GM12878 (cell line): ENCODE results near the gene COQ8B. TPM values are rescaled to one million over a fixed set of nuclear protein-coding genes. Genes with fewer than 3 reads are reported as not detected.

Source experiments
- ATAC-seq: fragments of 200-7000 bp; cut with Tn5 transposase; 3 replicates; pipeline ENCODE4 v1.9.1; 2020; ENCODE audit warnings: mild to moderate bottlenecking, moderate library complexity
- Bru-seq: library from RNA; stranded (reverse); fragments of 400-500 nt; gene quantifications from one replicate; lab custom pipeline; 2021; lab: Mats Ljungman, UMichigan
- BruChase-seq, 2 experiments: library from RNA; stranded (reverse); fragments of 400-500 nt; gene quantifications; one replicate each; lab custom pipeline; 2021; lab: Mats Ljungman, UMichigan
- BruUV-seq: library from RNA; stranded (reverse); fragments of 400-500 nt; replicated peaks from 2 replicates; lab custom pipeline; 2021; lab: Mats Ljungman, UMichigan
- CTCF ChIA-PET: fragments of 300-600 bp; sonication (Branson Sonifier 250); formaldehyde crosslinking; extraction: SDS; loops from one replicate; lab custom pipeline; 2021; ENCODE audit warnings: inconsistent platforms; lab: Yijun Ruan, JAX
- POLR2A ChIA-PET: fragments of 350-600 bp; formaldehyde crosslinking; extraction: SDS; loops from one replicate; lab custom pipeline; 2021; ENCODE audit warnings: inconsistent platforms; lab: Charles Lee
- RAD21 ChIA-PET: fragments of 300-600 bp; sonication (Branson Sonifier 250); formaldehyde crosslinking; loops from one replicate; lab custom pipeline; 2023; ENCODE audit warnings: antibody characterized with exemption; ENCODE audit not compliant: unreplicated experiment; lab: Charles Lee
- SMC1A ChIA-PET: fragments of 300-600 bp; sonication (Branson Sonifier 250); formaldehyde crosslinking; loops from one replicate; lab custom pipeline; 2023; ENCODE audit not compliant: unreplicated experiment, uncharacterized antibody; lab: Charles Lee
- DNase-seq: peaks from one replicate; pipeline ENCODE4 v3.0.0-alpha.2; 2011; ENCODE audit warnings: low read depth, low spot score
- FAIRE-seq: peaks from 3 replicates; lab custom pipeline; 2011; peaks lifted over from hg19 to GRCh38; lab: Jason Lieb, UNC
- H2AFZ ChIP-seq: 2 replicates; pipeline ENCODE4 v1.6.0; 2011; ENCODE audit warnings: low read depth, low read length, control low read depth; ENCODE audit not compliant: control insufficient read depth
- H3K27ac ChIP-seq: 2 replicates; pipeline ENCODE4 v1.5.1; 2011; ENCODE audit warnings: control low read depth; ENCODE audit not compliant: control insufficient read depth, insufficient read depth
- H3K27me3 ChIP-seq, 2 experiments: replicated peaks in 1 of 2; 2 replicates each; pipeline versions ENCODE4 v1.6.0 to v1.6.1; 2011; ENCODE audit warnings: low read length in 1 of 2; ENCODE audit not compliant: control insufficient read depth in 2 of 2, insufficient read depth in 2 of 2
- H3K36me3 ChIP-seq, 2 experiments: 2 replicates each; pipeline ENCODE4 v1.5.1; 2011; ENCODE audit warnings: low read length in 1 of 2; ENCODE audit not compliant: control insufficient read depth in 2 of 2, insufficient read depth in 2 of 2
- H3K4me1 ChIP-seq: 2 replicates; pipeline ENCODE4 v1.6.1; 2011; ENCODE audit warnings: mild to moderate bottlenecking, low read length, moderate library complexity, mixed read lengths; ENCODE audit not compliant: control insufficient read depth, insufficient read depth
- H3K4me2 ChIP-seq: 2 replicates; pipeline ENCODE4 v1.6.0; 2011; ENCODE audit warnings: control low read depth; ENCODE audit not compliant: control insufficient read depth, insufficient read depth
- H3K4me3 ChIP-seq: fragments of 200-600 bp; sonication (generic); 2 replicates; pipeline ENCODE4 v1.5.1; 2016
- H3K79me2 ChIP-seq: 2 replicates; pipeline ENCODE4 v1.6.0; 2011; ENCODE audit warnings: low read length; ENCODE audit not compliant: control insufficient read depth, insufficient read depth
- H3K9ac ChIP-seq: 2 replicates; pipeline ENCODE4 v1.8.0; 2011; ENCODE audit warnings: low read length, control low read depth, mixed read lengths; ENCODE audit not compliant: control insufficient read depth, insufficient read depth
- H3K9me3 ChIP-seq: replicated peaks from 3 replicates; pipeline ENCODE4 v1.5.1; 2011; ENCODE audit warnings: mild to moderate bottlenecking, low read length; ENCODE audit not compliant: control insufficient read depth, insufficient read depth
- H4K20me1 ChIP-seq: 2 replicates; pipeline ENCODE4 v1.6.0; 2011; ENCODE audit not compliant: control insufficient read depth, insufficient read depth
- CBX3 ChIP-seq: fragments of 200-600 bp; sonication (generic); IDR thresholded peaks from 2 replicates; pipeline ENCODE4 v1.6.1; 2016; ENCODE audit warnings: low read depth, borderline replicate concordance
- CHD2 ChIP-seq: IDR thresholded peaks from 2 replicates; pipeline ENCODE4 v1.6.1; 2011; ENCODE audit warnings: low read depth, low read length, improper control_type of control experiment, borderline replicate concordance
- CREB1 ChIP-seq: IDR thresholded peaks from 2 replicates; pipeline ENCODE4 v1.6.1; 2012; ENCODE audit warnings: low read depth, mild to moderate bottlenecking, inconsistent platforms
- CTCF ChIP-seq, 3 experiments: IDR thresholded peaks in 2 of 3; conservative IDR thresholded peaks in 1 of 3; 2 replicates each; pipeline ENCODE4 v1.5.1; 2011; ENCODE audit warnings: low read depth in 3 of 3, low read length in 3 of 3, mild to moderate bottlenecking in 3 of 3, control low read depth in 2 of 3, moderate library complexity in 2 of 3, inconsistent platforms in 1 of 3, mixed read lengths in 1 of 3; ENCODE audit not compliant: control insufficient read depth in 2 of 3, insufficient read depth in 1 of 3; ENCODE audit errors: extremely low read depth in 1 of 3
- EZH2 ChIP-seq: IDR thresholded peaks from 2 replicates; pipeline ENCODE4 v1.6.1; 2012; ENCODE audit warnings: low read depth, mild to moderate bottlenecking, control low read depth, inconsistent platforms, low read length, borderline replicate concordance; ENCODE audit not compliant: control insufficient read depth
- IRF5 ChIP-seq: fragments of 450-650 bp; IDR thresholded peaks from 2 replicates; pipeline ENCODE4 v1.6.1; 2017; ENCODE audit warnings: borderline replicate concordance
- NFIC ChIP-seq: IDR thresholded peaks from 2 replicates; pipeline ENCODE4 v1.6.1; 2012; ENCODE audit warnings: low read depth, mild to moderate bottlenecking, inconsistent platforms, low read length, moderate library complexity
- SIX5 ChIP-seq: IDR thresholded peaks from 2 replicates; pipeline ENCODE4 v1.6.1; 2011; ENCODE audit warnings: mild to moderate bottlenecking, low read depth, low read length, moderate library complexity; ENCODE audit not compliant: severe bottlenecking
- SP1 ChIP-seq: IDR thresholded peaks from one replicate; pipeline ENCODE4 v1.6.1; 2011; ENCODE audit warnings: low read depth, low read length
- WRNIP1 ChIP-seq: IDR thresholded peaks from 2 replicates; pipeline ENCODE4 v1.6.1; 2011; ENCODE audit warnings: low read depth, low read length, improper control_type of control experiment, borderline replicate concordance
- ZNF24 ChIP-seq: fragments of 450-650 bp; IDR thresholded peaks from 2 replicates; pipeline ENCODE4 v1.6.1; 2017; ENCODE audit warnings: antibody characterized with exemption, mild to moderate bottlenecking
- WGBS: methylation state at CpG from one replicate; pipeline ENCODE4 v1.1.6; 2016; ENCODE audit warnings: low lambda C conversion rate; ENCODE audit not compliant: insufficient replicate concordance, insufficient coverage; ENCODE audit errors: missing lambda C conversion rate; 5-methylcytosine and 5-hydroxymethylcytosine counted together
- in situ Hi-C: fragments of 300-500 bp; cut with MboI; formaldehyde crosslinking; loops from 9 replicates; pipeline ENCODE4 v1.14.3; 2018; ENCODE audit warnings: mixed read lengths
- intact Hi-C: fragments of 100-400 bp; cut with micrococcal nuclease; formaldehyde crosslinking; loops from one replicate; pipeline ENCODE4 v1.14.2; 2022; ENCODE audit not compliant: unreplicated experiment
- long read RNA-seq, 2 experiments: library from polyadenylated mRNA; unstranded; transcript quantifications; one replicate each; pipeline ENCODE4 v2.0.0, GENCODE V29; 2019 to 2020
- polyA minus RNA-seq, 3 experiments: library from RNA; depleted of rRNA, polyadenylated mRNA; stranded (reverse); fragments of >200 nt; gene quantifications; 2 replicates each; pipeline ENCODE4 v1.2.3, GENCODE V29; 2011
- polyA plus RNA-seq, 11 experiments: library from polyadenylated mRNA; depleted of rRNA in 4 of 11; unstranded in 6 of 11; stranded (reverse) in 5 of 11; fragments of >200 nt; fragmentation: Nextera tagmentation in 4 of 11; fragmentation: Illumina TruSeq in 1 of 11; extraction: Ambion mirVana in 4 of 11; extraction: Trizol in 1 of 11; gene quantifications; 1 replicate in 1 of 11; 2 replicates in 10 of 11; pipeline versions ENCODE4 v1.2.1 to v1.2.3, GENCODE V29; 2011 to 2016; ENCODE audit warnings: inconsistent platforms in 2 of 11, missing spikeins in 2 of 11, low read depth in 1 of 11
- total RNA-seq, 4 experiments: library from RNA; depleted of rRNA in 3 of 4; stranded (reverse); fragments of >200 nt in 3 of 4; fragmentation: Illumina TruSeq in 1 of 4; extraction: Trizol in 1 of 4; gene quantifications; 2 replicates each; pipeline versions ENCODE4 v1.2.1 to v1.2.3, GENCODE V29; 2013 to 2021

The COQ8B gene
- total RNA-seq (2013; cell fraction: nucleolus; rRNA removed) = 81.3 and 99.4 TPM in 2 replicates
- 22.5 and 26.7 TPM in 2 replicates for total RNA-seq (2014; rRNA removed)
- 13.2 and 13.6 TPM in 2 replicates for total RNA-seq (2014; rRNA removed; fragmentation: Illumina TruSeq; extraction: Trizol)
- 30.4 and 38.8 TPM in 2 replicates for total RNA-seq (2021)
- polyA plus RNA-seq (2011; ENCODE audit: low read depth) = 9.5 TPM
- polyA plus RNA-seq (2011; rRNA removed) = 16.9 and 30.1 TPM in 2 replicates
- polyA plus RNA-seq (2011; cell fraction: cytosol; rRNA removed) = 48.9 and 66.7 TPM in 2 replicates
- 172 and 176 TPM in 2 replicates for polyA plus RNA-seq (2011; cell fraction: nucleus; rRNA removed)
- 25.5 and 26.6 TPM in 2 replicates for polyA plus RNA-seq (2012)
- polyA plus RNA-seq (2014; fragmentation: Illumina TruSeq; extraction: Trizol) = 2.5 and 7.6 TPM in 2 replicates
- polyA plus RNA-seq (2014; fragmentation: Nextera tagmentation; extraction: Ambion mirVana) = under 1 TPM; 0.39 to 0.57 TPM
- polyA plus RNA-seq (2014; rRNA removed) = 34.8 and 37.1 TPM in 2 replicates
- 10 to 100 TPM; 16.5 to 17.2 TPM for polyA plus RNA-seq (2016; fragmentation: Nextera tagmentation; extraction: Ambion mirVana)
- polyA minus RNA-seq (2011; rRNA and poly(A)+ RNA removed) = 24.6 and 48.4 TPM in 2 replicates
- polyA minus RNA-seq (2011; cell fraction: cytosol; rRNA and poly(A)+ RNA removed) = 19.1 and 21.4 TPM in 2 replicates
- 42.6 and 47.6 TPM in 2 replicates for polyA minus RNA-seq (2011; cell fraction: nucleus; rRNA and poly(A)+ RNA removed)
- percentile 60 among the genes with signal in this experiment for Bru-seq, nascent RNA
- percentile 64 among the genes with signal in this experiment for BruChase-seq, experiment 1, labeled RNA remaining after a 6-hour chase
- BruChase-seq, experiment 2, labeled RNA remaining after a 2-hour chase = percentile 62 among the genes with signal in this experiment
- long read RNA-seq, experiment 1, partial matches to known transcripts = 5 of 20 reads
- long read RNA-seq, experiment 1, other reads (novel, unspliced or antisense) = 14 of 20 reads
- long read RNA-seq, experiment 2, partial matches to known transcripts = 3 of 3 reads
- long read RNA-seq, experiment 2, other reads (novel, unspliced or antisense) = 0 of 3 reads

GRCh38 chr19:40716482-40717324 lies at the start of gene COQ8B, which contains the start of gene ITPKC:
Gene COQ8B, minus strand, starts transcription at chr19:40716886. Its CDS starts 2,254 bp downstream, at chr19:40714632.
Gene ITPKC, plus strand, starts transcription at chr19:40717112. Its CDS starts 24 bp downstream, at chr19:40717136.
- peak within 1 kb of the TSS; percentile 67 for H2AFZ ChIP-seq
- SMC1A ChIA-PET = interaction anchor here (0.8 to 2.4 kb wide), 10 partner anchors 29 to 103 kb away, joined by 3 to 13 read pairs (median 7); partner anchors contain the start of genes ACTMAP, RAB4B and SNRPA
- TF ChIP-seq EZH2 (no peak), SP1 (peak; percentile 73), NFIC (no peak), CBX3 (no peak), CREB1 (peak; percentile 93), SIX5 (no peak), CTCF (IDR thresholded peaks at IDR 0.05 in 2 of 3, conservative IDR thresholded peaks at IDR 0.05 in 1 of 3; ENCODE audit: control insufficient read depth in 2 of 3, extremely low read depth in 1 of 3, insufficient read depth in 1 of 3, low read depth in 3 of 3, low read length in 3 of 3) (no peak), IRF5 (no peak), ZNF24 (0 out of 2 replicates have a peak, but pooled peaks have one; percentile 41), CHD2 (peak; percentile 53), WRNIP1 (no peak)

More at GRCh38 chr19:40716482-40717324, at the start of gene COQ8B, which contains the start of gene ITPKC:
- H3K9me3 ChIP-seq = no peaks in the 10 kb centered on the region
- peak; percentile 87 for FAIRE-seq
- ChIA-PET RAD21 (interaction anchor here (0.6 to 2.4 kb wide), 8 partner anchors 31 to 1165 kb away, joined by 3 to 28 read pairs (median 5); partner anchors contain the start of genes ACTMAP, EGLN2, RAB4B and SNRPA), CTCF (interaction anchor here (0.5 to 1.8 kb wide), 7 partner anchors 31 to 90 kb away, joined by 3 to 10 read pairs (median 4); partner anchors contain the start of genes ACTMAP, RAB4B and SNRPA), POLR2A (interaction anchor here (0.6 to 2.4 kb wide), 19 partner anchors 8 to 652 kb away, joined by 3 to 39 read pairs (median 4); partner anchors contain the start of genes ACTMAP, BLVRB, EGLN2 and MIA)
- DNase-seq = peak; percentile 88
- in situ Hi-C loops (no loop called here), intact Hi-C loops (loop anchor here (1.0 to 2.0 kb wide), 3 partner anchors 34 to 82 kb away; partner anchors contain the start of genes ACTMAP, EGLN2, RAB4B and SNRPA)
- H3K9ac ChIP-seq = peak within 1 kb of the TSS; percentile 91
- WGBS = under 1% methylated on average over 57 of the region's 76 CpGs
- TSS peak; percentile 79 for BruUV-seq
- H3K4me1 ChIP-seq = peaks cover 18% of the 10 kb centered on the region
- H3K4me2 ChIP-seq = peak within 1 kb of the TSS; percentile 97
- ATAC-seq = peak; percentile 72
- peaks cover 43% of the 10 kb centered on the region for H3K79me2 ChIP-seq
- 0 out of 4 replicates have a peak, but pooled peaks cover 0 to under 1% of the 10 kb centered on the region in 2 experiments for H3K36me3 ChIP-seq
- no peaks in the 10 kb centered on the region for H3K27me3 ChIP-seq
- peak within 1 kb of the TSS; percentile 79 for H3K4me3 ChIP-seq
- no peaks in the 10 kb centered on the region for H4K20me1 ChIP-seq
- peak within 1 kb of the TSS; percentile 94 for H3K27ac ChIP-seq
